H1 (cell line): ENCODE results near the gene ZSCAN25. TPM values are rescaled to one million over a fixed set of nuclear protein-coding genes. Genes with fewer than 3 reads are reported as not detected.

ENCODE experiments used
- CTCF ChIA-PET: fragments of 300-600 bp; sonication (Branson Sonifier 250); formaldehyde crosslinking; loops from one replicate; lab custom pipeline; 2021; ENCODE audit not compliant: partially characterized antibody; lab: Charles Lee
- POLR2A ChIA-PET: fragments of 300-600 bp; sonication (Branson Sonifier 250); formaldehyde crosslinking; loops from one replicate; lab custom pipeline; 2021; ENCODE audit warnings: inconsistent platforms; ENCODE audit not compliant: partially characterized antibody; lab: Charles Lee
- DNase-seq, 2 experiments: peaks; one replicate each; pipeline versions ENCODE4 v3.0.0 to v3.0.0-alpha.2; 2010 to 2022; ENCODE audit warnings: low spot score in 2 of 2, low read depth in 1 of 2, mixed read lengths in 1 of 2
- FAIRE-seq: peaks from 2 replicates; lab custom pipeline; 2011; peaks lifted over from hg19 to GRCh38; lab: Jason Lieb, UNC
- H2AFZ ChIP-seq: 2 replicates; pipeline ENCODE4 v1.8.1; 2012; ENCODE audit warnings: low read length, inconsistent platforms
- H2AK5ac ChIP-seq: 2 replicates; pipeline ENCODE4 v1.6.1; 2013; ENCODE audit warnings: low read depth, low read length
- H2BK120ac ChIP-seq: replicated peaks from 2 replicates; pipeline ENCODE3; 2013; ENCODE audit warnings: low read depth, low read length, inconsistent platforms
- H2BK12ac ChIP-seq: 2 replicates; pipeline ENCODE4 v1.6.1; 2013; ENCODE audit warnings: low read depth, low read length
- H2BK15ac ChIP-seq: 2 replicates; pipeline ENCODE4 v1.6.1; 2013; ENCODE audit warnings: low read length
- H2BK20ac ChIP-seq: 2 replicates; pipeline ENCODE4 v1.6.1; 2013; ENCODE audit warnings: low read length
- H2BK5ac ChIP-seq: 2 replicates; pipeline ENCODE4 v1.6.1; 2013; ENCODE audit warnings: low read depth, low read length
- H3K14ac ChIP-seq: 2 replicates; pipeline ENCODE4 v1.6.1; 2013; ENCODE audit warnings: inconsistent platforms; ENCODE audit not compliant: insufficient read length
- H3K18ac ChIP-seq: 2 replicates; pipeline ENCODE4 v1.6.1; 2013; ENCODE audit warnings: low read length; ENCODE audit errors: extremely low read depth
- H3K23ac ChIP-seq: 2 replicates; pipeline ENCODE4 v1.6.1; 2013; ENCODE audit warnings: inconsistent platforms; ENCODE audit not compliant: insufficient read length
- H3K23me2 ChIP-seq: 2 replicates; pipeline ENCODE4 v1.6.1; 2013; ENCODE audit warnings: low read depth, low read length
- H3K27ac ChIP-seq: 2 replicates; pipeline ENCODE4 v1.6.1; 2011; ENCODE audit warnings: low read depth, low read length, inconsistent platforms
- H3K27me3 ChIP-seq, 4 experiments: replicated peaks in 1 of 4; 1 replicate in 1 of 4; 2 replicates in 3 of 4; pipeline versions ENCODE4 v1.6.1 to v1.8.1; 2011 to 2013; ENCODE audit warnings: low read length in 3 of 4, mild to moderate bottlenecking in 3 of 4, inconsistent platforms in 2 of 4, mixed read lengths in 2 of 4, moderate library complexity in 1 of 4; ENCODE audit not compliant: control insufficient read depth in 3 of 4, insufficient read depth in 3 of 4; ENCODE audit errors: extremely low read depth in 1 of 4
- H3K36me3 ChIP-seq, 4 experiments: 2 replicates each; pipeline versions ENCODE4 v1.6.1 to v1.8.1; 2011 to 2013; ENCODE audit warnings: mild to moderate bottlenecking in 4 of 4, low read length in 3 of 4, moderate library complexity in 2 of 4, control low read depth in 1 of 4, inconsistent platforms in 1 of 4; ENCODE audit not compliant: insufficient read depth in 4 of 4, control insufficient read depth in 2 of 4
- H3K4ac ChIP-seq: replicated peaks from 2 replicates; pipeline ENCODE3; 2013; ENCODE audit warnings: low read length, low read depth, mixed read lengths, inconsistent platforms; ENCODE audit not compliant: insufficient read length
- H3K4me1 ChIP-seq, 4 experiments: replicated peaks in 1 of 4; 1 replicate in 1 of 4; 2 replicates in 3 of 4; pipeline versions ENCODE4 v1.6.1 to v1.8.1; 2011 to 2013; ENCODE audit warnings: low read length in 3 of 4, inconsistent platforms in 2 of 4, mixed read lengths in 1 of 4; ENCODE audit not compliant: insufficient read depth in 4 of 4, control insufficient read depth in 3 of 4
- H3K4me2 ChIP-seq, 2 experiments: 2 replicates each; pipeline versions ENCODE4 v1.6.1 to v1.8.1; 2011 to 2013; ENCODE audit warnings: low read depth in 2 of 2, low read length in 2 of 2, control low read depth in 1 of 2, inconsistent platforms in 1 of 2, mild to moderate bottlenecking in 1 of 2; ENCODE audit not compliant: insufficient read depth in 1 of 2
- H3K4me3 ChIP-seq, 4 experiments: fragments of 200-600, 300-600 bp in 1 of 4; sonication (generic), shearing (Covaris generic), sonication (Bioruptor Twin) in 1 of 4; 2 replicates each; pipeline versions ENCODE4 v1.5.1 to v1.8.1; 2011 to 2016; ENCODE audit warnings: low read length in 4 of 4, low read depth in 3 of 4, control low read depth in 2 of 4, inconsistent platforms in 2 of 4, mild to moderate bottlenecking in 2 of 4, mixed read lengths in 1 of 4, moderate library complexity in 1 of 4; ENCODE audit not compliant: insufficient read depth in 2 of 4; ENCODE audit errors: extremely low read depth in 1 of 4
- H3K56ac ChIP-seq: replicated peaks from 2 replicates; pipeline ENCODE3; 2013; ENCODE audit warnings: low read depth, mild to moderate bottlenecking, mixed read lengths, low read length, inconsistent platforms; ENCODE audit not compliant: insufficient read length
- H3K79me1 ChIP-seq: 2 replicates; pipeline ENCODE4 v1.6.1; 2013; ENCODE audit warnings: low read depth, low read length, control low read depth
- H3K79me2 ChIP-seq, 2 experiments: 2 replicates each; pipeline versions ENCODE4 v1.6.1 to v1.8.1; 2012 to 2013; ENCODE audit warnings: low read length in 2 of 2, mild to moderate bottlenecking in 2 of 2, inconsistent platforms in 1 of 2; ENCODE audit not compliant: insufficient read depth in 2 of 2, control insufficient read depth in 1 of 2
- H3K9ac ChIP-seq, 4 experiments: replicated peaks in 1 of 4; 1 replicate in 1 of 4; 2 replicates in 3 of 4; pipeline versions ENCODE4 v1.6.1 to v1.8.1; 2011 to 2013; ENCODE audit warnings: low read depth in 3 of 4, low read length in 3 of 4, control low read depth in 2 of 4, mild to moderate bottlenecking in 2 of 4, moderate library complexity in 2 of 4, inconsistent platforms in 1 of 4; ENCODE audit errors: extremely low read depth in 1 of 4
- H3K9me3 ChIP-seq, 2 experiments: 2 replicates each; pipeline versions ENCODE4 v1.6.1 to v1.8.1; 2012 to 2013; ENCODE audit warnings: mild to moderate bottlenecking in 2 of 2, moderate library complexity in 2 of 2, control low read depth in 1 of 2, inconsistent platforms in 1 of 2, low read depth in 1 of 2, low read length in 1 of 2, mixed read lengths in 1 of 2; ENCODE audit not compliant: insufficient read depth in 2 of 2
- H4K20me1 ChIP-seq, 2 experiments: replicated peaks in 1 of 2; 2 replicates each; pipeline versions ENCODE3 to v1.8.1; 2011 to 2013; ENCODE audit warnings: inconsistent platforms in 2 of 2, low read length in 2 of 2, mild to moderate bottlenecking in 1 of 2; ENCODE audit not compliant: insufficient read depth in 2 of 2, control insufficient read depth in 1 of 2
- H4K5ac ChIP-seq: 2 replicates; pipeline ENCODE4 v1.6.1; 2013; ENCODE audit warnings: low read length, low read depth, mixed read lengths, inconsistent platforms; ENCODE audit not compliant: insufficient read length
- H4K8ac ChIP-seq: 2 replicates; pipeline ENCODE4 v1.8.0; 2013; ENCODE audit warnings: mild to moderate bottlenecking, moderate library complexity, low read length, inconsistent platforms; ENCODE audit not compliant: insufficient read depth; ENCODE audit errors: extremely low read depth
- H4K91ac ChIP-seq: replicated peaks from 2 replicates; pipeline ENCODE3; 2013; ENCODE audit warnings: low read length, mixed read lengths, inconsistent platforms; ENCODE audit not compliant: insufficient read length
- BACH1 ChIP-seq: IDR thresholded peaks from 2 replicates; pipeline ENCODE4 v1.6.1; 2012; ENCODE audit warnings: low read length, improper control_type of control experiment
- BCL11A ChIP-seq, 2 experiments: IDR thresholded peaks; one replicate each; pipeline ENCODE4 v1.6.1; 2011; ENCODE audit warnings: low read depth in 2 of 2, low read length in 2 of 2, mild to moderate bottlenecking in 2 of 2
- BRCA1 ChIP-seq: IDR thresholded peaks from 2 replicates; pipeline ENCODE4 v1.6.1; 2012; ENCODE audit warnings: low read depth, low read length, improper control_type of control experiment
- CBX8 ChIP-seq: fragments of 300-800, 300-1000 bp; sonication (generic); IDR thresholded peaks from 2 replicates; pipeline ENCODE4 v1.7.1; 2016; ENCODE audit warnings: low read depth, low read length, borderline replicate concordance
- CHD1 ChIP-seq: IDR thresholded peaks from 2 replicates; pipeline ENCODE4 v1.6.1; 2012; ENCODE audit warnings: low read depth, low read length, improper control_type of control experiment
- CHD2 ChIP-seq: IDR thresholded peaks from 2 replicates; pipeline ENCODE4 v1.6.1; 2012; ENCODE audit warnings: low read length, improper control_type of control experiment
- EGR1 ChIP-seq: IDR thresholded peaks from 2 replicates; pipeline ENCODE4 v1.6.1; 2011; ENCODE audit warnings: low read depth, low read length, borderline replicate concordance
- EZH2 ChIP-seq: fragments of 200-600 bp; sonication (generic); IDR thresholded peaks from 2 replicates; pipeline ENCODE4 v1.7.1; 2012; ENCODE audit warnings: low read depth, mild to moderate bottlenecking, moderate library complexity, low read length, inconsistent platforms; ENCODE audit not compliant: severe bottlenecking
- POLR2A ChIP-seq, 2 experiments: IDR thresholded peaks; 1 replicate in 1 of 2; 2 replicates in 1 of 2; pipeline ENCODE4 v1.6.1; 2011; ENCODE audit warnings: low read depth in 2 of 2, low read length in 2 of 2, mild to moderate bottlenecking in 2 of 2; ENCODE audit errors: control extremely low read depth in 1 of 2
- RFX5 ChIP-seq: IDR thresholded peaks from 2 replicates; pipeline ENCODE4 v1.6.1; 2011; ENCODE audit warnings: low read depth, low read length, improper control_type of control experiment, borderline replicate concordance
- SIRT6 ChIP-seq: IDR thresholded peaks from one replicate; pipeline ENCODE4 v1.7.1; 2012; ENCODE audit warnings: low read length, inconsistent platforms
- SP2 ChIP-seq: IDR thresholded peaks from 2 replicates; pipeline ENCODE4 v1.6.1; 2012; ENCODE audit warnings: mild to moderate bottlenecking, low read length, inconsistent platforms
- TCF12 ChIP-seq: IDR thresholded peaks from 2 replicates; pipeline ENCODE4 v1.6.1; 2011; ENCODE audit warnings: low read depth, mild to moderate bottlenecking, low read length
- TEAD4 ChIP-seq: IDR thresholded peaks from 2 replicates; pipeline ENCODE4 v1.6.1; 2012; ENCODE audit warnings: low read depth, low read length, inconsistent platforms, mixed read lengths
- USF2 ChIP-seq: IDR thresholded peaks from 2 replicates; pipeline ENCODE4 v1.6.1; 2011; ENCODE audit warnings: low read length, improper control_type of control experiment
- YY1 ChIP-seq: IDR thresholded peaks from 2 replicates; pipeline ENCODE4 v1.6.1; 2011; ENCODE audit warnings: low read depth, mild to moderate bottlenecking, low read length
- WGBS, 2 experiments: shearing (Covaris generic) in 1 of 2; methylation state at CpG; one replicate each; pipeline versions ENCODE4 v1.1.6 to v1.1.7; 2013 to 2015; ENCODE audit warnings: low lambda C conversion rate in 2 of 2, mixed read lengths in 2 of 2, inconsistent platforms in 1 of 2, low coverage in 1 of 2, missing lambda C conversion rate in 1 of 2; ENCODE audit not compliant: insufficient replicate concordance in 2 of 2, insufficient coverage in 1 of 2, insufficient read length in 1 of 2; ENCODE audit errors: extremely low coverage in 1 of 2, missing lambda C conversion rate in 1 of 2; 5-methylcytosine and 5-hydroxymethylcytosine counted together
- polyA plus RNA-seq, 7 experiments: library from polyadenylated mRNA; depleted of rRNA in 3 of 7; stranded (reverse) in 5 of 7; unstranded in 2 of 7; fragments of >200 nt in 5 of 7; fragments of 200-250 nt in 2 of 7; gene quantifications; 1 replicate in 5 of 7; 2 replicates in 1 of 7; 4 replicates in 1 of 7; pipeline versions ENCODE4 v1.2.1 to v1.2.3, GENCODE V29; 2011 to 2013; ENCODE audit warnings: missing spikeins in 2 of 7, mixed read lengths in 2 of 7
- total RNA-seq: library from RNA; stranded (reverse); fragmentation: NEBNext Ultra II Directional; extraction: Animal tissue kit (Norgen Biotek cat#: 25700); gene quantifications from 2 replicates; pipeline ENCODE4 v1.2.1, GENCODE V29; 2021

The ZSCAN25 gene
- total and polyA plus RNA-seq, 2 of the 8 experiments (the other 6 are each of a cell fraction or from before 2014, with no cell fraction given), result 10.1 to 18.6 TPM

GRCh38 chr7:99651290-99651689 lies 34.5 kb downstream of the ZSCAN25 start:
- Histone ChIP-seq H4K91ac (no peak overlapping the region), H2BK15ac (no peak overlapping the region), H2BK12ac (no peak overlapping the region), H3K79me2 (no peaks in the 10 kb centered on the region), H3K27ac (no peak overlapping the region), H3K4me1 (no peaks in the 10 kb centered on the region), H2BK120ac (no peak overlapping the region), H2AFZ (no peak overlapping the region), H3K23ac (no peak overlapping the region), H3K27me3 (no peaks in the 10 kb centered on the region), H2BK5ac (no peak overlapping the region), H3K56ac (no peak overlapping the region), H3K4me2 (no peak overlapping the region), H3K79me1 (no peaks in the 10 kb centered on the region; the same call in 1 of the 2 replicates), H4K5ac (no peak overlapping the region), H3K36me3 (no peaks in the 10 kb centered on the region; a peak in 1 of 8 replicates), H2AK5ac (no peak overlapping the region), H3K14ac (no peak overlapping the region), H4K20me1 (no peaks in the 10 kb centered on the region), H4K8ac (no peak overlapping the region), H3K4me3 (no peak overlapping the region), H3K18ac (no peak overlapping the region), H3K9ac (no peak overlapping the region), H3K23me2 (no peaks in the 10 kb centered on the region), H3K4ac (no peak overlapping the region), H3K9me3 (no peaks in the 10 kb centered on the region), H2BK20ac (no peak overlapping the region)
- POLR2A ChIA-PET, result no interaction called here
- FAIRE-seq, result no peak
- DNase-seq, result no peak
- WGBS, 2 experiments, result 98% methylated on average over 2 of the region's 2 CpGs; no CpG with 5 or more reads in 1 of the 2 experiments
- CTCF ChIA-PET, result interaction anchor here (1.1 kb wide), 2 partner anchors 53 to 125 kb away, joined by 3 read pairs; no protein-coding TSS in a partner anchor
- TF ChIP-seq BRCA1 (no peak), RFX5 (no peak), POLR2A (IDR thresholded peaks at IDR 0.05; ENCODE audit: control extremely low read depth in 1 of 2, low read depth in 2 of 2, low read length in 2 of 2) (no peak), YY1 (no peak), USF2 (no peak), SIRT6 (no peak), TEAD4 (no peak), BCL11A (IDR thresholded peaks at IDR 0.05; ENCODE audit: low read depth in 2 of 2, low read length in 2 of 2) (no peak), EZH2 (no peak), CHD2 (no peak), SP2 (no peak), TCF12 (no peak), EGR1 (no peak), BACH1 (no peak), CBX8 (no peak), CHD1 (no peak)
